GM19351 (cell line): ENCODE data around the gene PKP4.
"Not testable (repeated sequence)": the region's sequence is repeated elsewhere in the genome, so short reads cannot be mapped to it uniquely, and the experiment has no call there.

Experiments
- ATAC-seq: cut with Tn5 transposase; IDR thresholded peaks from one replicate; pipeline ENCODE4 v1.9.1; 2021; ENCODE audit warnings: mild to moderate bottlenecking, moderate library complexity; ENCODE audit not compliant: unreplicated experiment

Gene PKP4, protein sequence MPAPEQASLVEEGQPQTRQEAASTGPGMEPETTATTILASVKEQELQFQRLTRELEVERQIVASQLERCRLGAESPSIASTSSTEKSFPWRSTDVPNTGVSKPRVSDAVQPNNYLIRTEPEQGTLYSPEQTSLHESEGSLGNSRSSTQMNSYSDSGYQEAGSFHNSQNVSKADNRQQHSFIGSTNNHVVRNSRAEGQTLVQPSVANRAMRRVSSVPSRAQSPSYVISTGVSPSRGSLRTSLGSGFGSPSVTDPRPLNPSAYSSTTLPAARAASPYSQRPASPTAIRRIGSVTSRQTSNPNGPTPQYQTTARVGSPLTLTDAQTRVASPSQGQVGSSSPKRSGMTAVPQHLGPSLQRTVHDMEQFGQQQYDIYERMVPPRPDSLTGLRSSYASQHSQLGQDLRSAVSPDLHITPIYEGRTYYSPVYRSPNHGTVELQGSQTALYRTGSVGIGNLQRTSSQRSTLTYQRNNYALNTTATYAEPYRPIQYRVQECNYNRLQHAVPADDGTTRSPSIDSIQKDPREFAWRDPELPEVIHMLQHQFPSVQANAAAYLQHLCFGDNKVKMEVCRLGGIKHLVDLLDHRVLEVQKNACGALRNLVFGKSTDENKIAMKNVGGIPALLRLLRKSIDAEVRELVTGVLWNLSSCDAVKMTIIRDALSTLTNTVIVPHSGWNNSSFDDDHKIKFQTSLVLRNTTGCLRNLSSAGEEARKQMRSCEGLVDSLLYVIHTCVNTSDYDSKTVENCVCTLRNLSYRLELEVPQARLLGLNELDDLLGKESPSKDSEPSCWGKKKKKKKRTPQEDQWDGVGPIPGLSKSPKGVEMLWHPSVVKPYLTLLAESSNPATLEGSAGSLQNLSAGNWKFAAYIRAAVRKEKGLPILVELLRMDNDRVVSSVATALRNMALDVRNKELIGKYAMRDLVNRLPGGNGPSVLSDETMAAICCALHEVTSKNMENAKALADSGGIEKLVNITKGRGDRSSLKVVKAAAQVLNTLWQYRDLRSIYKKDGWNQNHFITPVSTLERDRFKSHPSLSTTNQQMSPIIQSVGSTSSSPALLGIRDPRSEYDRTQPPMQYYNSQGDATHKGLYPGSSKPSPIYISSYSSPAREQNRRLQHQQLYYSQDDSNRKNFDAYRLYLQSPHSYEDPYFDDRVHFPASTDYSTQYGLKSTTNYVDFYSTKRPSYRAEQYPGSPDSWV

DNA sequence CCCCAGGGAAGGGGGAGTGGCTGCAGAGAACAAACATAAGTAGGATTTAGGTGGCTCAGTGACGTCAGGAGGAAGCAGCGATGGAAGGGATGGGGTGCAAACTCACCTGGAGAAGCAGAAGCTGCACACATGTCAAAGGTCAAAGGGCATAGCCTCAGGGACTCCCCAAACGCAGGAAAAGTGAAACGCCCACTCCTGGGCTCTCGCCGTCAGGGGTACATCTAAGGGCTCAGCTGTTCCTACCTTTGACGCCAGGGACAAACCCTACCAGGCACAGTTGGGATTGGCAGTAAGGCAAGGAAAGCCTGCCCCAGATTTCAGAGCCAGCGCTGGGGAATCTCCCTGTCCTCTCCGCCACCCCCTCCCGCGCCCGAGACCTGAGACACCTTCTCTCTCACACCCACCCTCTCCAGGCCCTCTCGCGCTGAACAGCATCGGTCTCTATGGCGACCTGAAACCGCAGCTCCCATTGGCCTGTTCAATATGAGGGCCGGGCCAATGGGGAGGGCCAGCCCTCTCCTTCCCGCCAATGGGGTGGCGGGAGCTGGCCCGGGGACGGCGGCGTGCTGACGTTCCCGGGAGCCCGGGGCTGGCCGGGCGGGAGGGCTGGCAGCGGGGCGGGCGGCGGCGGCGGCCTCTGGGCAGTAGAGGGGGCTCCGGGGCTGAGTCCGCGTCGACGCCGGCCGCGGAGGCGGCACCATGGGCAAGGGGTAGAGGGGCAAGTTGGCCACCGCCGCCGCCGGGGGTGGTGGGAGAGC, at the start of gene PKP4, which contains the start of gene CCDC148:
Gene PKP4, plus strand, starts transcription at position 644 of the 758 bp plus-strand sequence. CDS start 76,233 bp downstream, outside the sequence.
Gene CCDC148, minus strand, starts transcription at position 445 of the 758 bp plus-strand sequence. Its CDS starts 314 bp downstream, at position 131.
- ATAC-seq, result peak; percentile 88

DNA sequence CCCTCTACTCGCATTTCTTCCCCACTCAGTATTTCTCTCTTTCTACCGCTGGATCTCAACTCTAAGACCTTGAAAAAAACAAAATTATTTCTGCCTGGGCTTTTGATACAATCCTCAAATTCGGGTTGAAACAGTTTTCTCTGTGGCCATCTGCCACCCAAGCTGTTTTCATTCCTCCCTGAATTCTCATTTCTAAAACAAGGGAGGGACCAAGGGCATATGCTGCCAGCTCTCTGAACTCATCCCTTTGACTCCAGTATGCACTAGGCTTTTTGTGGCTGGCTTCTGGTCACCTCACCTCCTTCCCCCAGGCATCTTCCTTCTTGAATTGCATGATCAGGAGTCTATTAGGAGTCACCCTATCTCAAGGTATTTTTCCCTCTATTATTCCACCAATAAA, 49.7 kb upstream of the PKP4 start:
- ATAC-seq, result no peak

DNA sequence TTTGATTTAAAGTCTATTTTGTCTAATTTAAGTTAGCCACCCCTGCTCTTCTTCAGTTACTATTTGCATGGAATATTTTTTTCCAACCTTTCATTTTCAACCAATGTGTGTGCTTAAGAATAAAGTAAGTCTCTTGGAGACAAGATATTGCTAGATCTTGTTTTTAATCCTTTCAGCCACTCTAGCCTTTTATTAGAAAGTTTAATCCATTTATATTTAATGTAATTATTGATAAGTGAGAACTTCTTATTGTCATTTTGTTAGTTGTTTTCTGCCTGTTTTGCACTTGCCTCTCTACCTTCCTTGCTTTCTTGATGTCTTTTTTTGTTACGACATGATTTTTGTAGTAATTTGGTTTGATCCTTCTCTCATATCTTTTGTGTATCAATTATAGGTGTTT, 46.6 kb upstream of the PKP4 start:
- no peak for ATAC-seq

DNA sequence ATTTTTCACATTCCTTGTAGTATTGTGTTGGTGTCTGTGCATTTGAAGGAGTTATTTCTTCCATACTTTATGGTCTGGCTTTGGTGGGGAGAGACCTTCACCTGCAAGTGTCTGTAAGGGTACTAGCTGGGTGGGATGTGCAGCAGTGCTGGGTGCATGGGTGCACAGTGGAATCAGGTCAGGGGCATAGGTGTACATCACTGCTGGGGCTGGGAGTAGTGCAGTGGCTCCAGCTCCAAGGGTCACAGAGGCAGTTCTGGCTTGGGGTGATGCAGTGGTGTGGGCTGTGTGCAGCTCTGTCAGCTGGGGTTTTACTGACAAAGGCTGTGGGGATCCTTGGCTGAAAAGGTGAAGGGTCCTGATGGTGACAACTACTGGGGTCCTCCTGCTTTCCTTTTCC, 45.0 kb upstream of the PKP4 start:
- ATAC-seq, result no peak

DNA sequence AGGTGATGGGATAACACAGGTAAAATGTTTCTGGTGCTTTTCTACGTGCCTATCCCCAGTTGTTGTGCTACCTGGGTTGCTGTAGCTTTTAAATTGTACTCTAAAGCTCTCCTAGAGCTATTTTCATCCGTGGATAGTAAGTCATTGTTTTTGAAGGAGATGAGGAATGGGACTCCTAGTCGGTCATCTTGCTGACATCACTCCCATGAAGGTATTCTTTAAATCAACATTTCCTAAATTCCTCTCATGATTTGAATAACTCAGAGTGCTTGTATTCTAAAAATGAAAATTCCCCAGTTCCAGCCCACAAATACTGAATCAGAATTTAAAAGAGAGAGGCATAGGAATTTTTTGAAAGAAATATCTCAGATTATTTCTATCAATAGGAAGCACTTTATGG, 44.5 kb upstream of the PKP4 start:
- ATAC-seq, result no peak

DNA sequence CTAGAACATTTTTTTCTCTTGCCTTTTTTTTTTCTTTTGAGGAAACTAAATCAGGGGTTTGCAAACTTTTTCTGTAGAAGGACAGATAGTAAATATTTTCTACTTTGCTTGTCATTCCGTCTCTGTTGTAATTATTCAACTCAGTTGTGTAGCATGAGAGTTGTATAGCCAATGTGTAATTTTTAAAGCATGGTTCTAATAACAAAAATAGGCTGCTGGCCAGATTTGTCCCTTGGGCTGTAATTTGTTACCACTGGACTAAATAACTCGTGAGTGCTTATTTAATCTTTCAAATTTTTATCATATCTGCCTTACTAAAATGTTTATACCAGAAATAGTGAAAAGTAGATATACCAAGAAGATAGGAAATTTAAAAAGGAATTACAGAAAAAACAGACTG, 43.2 kb upstream of the PKP4 start:
- ATAC-seq, result no peak

DNA sequence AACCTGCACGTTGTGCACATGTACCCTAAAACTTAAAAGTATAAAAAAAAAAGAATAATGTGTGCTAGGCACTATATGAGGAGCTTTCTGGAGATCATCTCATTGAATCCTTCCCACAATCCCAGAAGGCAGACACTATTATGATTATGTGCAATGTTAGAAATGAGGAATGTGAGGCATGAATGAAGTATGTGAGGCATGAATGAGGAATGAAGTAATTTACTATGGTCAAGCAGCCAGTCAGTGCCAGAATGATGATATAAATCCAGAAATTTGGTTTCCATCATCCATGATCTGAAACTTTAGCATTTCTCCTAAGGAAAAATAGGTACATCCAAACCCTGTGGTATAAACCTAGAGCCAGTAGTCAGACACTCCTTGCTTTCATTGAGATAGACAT, 42.2 kb upstream of the PKP4 start:
- ATAC-seq, result no peak

DNA sequence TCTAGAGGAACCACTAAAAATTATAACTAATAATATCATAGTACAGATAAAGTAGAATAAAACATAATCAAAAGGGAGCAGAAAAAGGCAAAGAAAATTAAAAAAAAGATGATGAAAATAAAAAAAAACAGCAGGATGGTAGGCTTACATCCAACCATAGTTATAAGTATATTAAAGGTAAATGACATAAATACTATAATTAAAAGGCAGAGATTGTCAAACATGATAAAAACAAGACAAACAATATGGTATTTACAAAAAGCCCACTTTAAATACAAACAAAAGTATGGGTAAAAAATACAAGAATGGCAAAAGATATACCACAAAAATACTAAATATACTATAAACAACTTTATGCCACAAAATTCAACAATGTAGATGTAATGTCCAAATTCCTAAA, 24.6 kb upstream of the PKP4 start:
- no peak for ATAC-seq

DNA sequence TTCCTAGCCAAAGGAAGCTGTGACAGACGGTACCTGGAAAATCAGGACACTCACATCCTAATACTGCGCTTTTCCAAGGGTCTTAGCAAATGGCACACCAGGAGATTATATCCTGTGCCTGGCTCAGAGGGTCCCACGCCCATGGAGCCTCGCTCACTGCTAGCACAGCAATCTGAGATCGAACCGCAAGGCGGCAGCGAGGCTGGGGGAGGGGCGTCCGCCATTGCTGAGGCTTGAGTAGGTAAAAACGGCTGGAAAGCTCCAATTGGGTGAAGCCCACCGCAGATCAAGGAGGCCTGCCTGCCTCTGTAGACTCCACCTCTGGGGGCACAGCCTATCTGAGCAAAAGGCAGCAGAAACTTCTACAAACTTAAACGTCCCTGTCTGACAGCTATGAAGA, 23.0 kb upstream of the PKP4 start:
- ATAC-seq, result not testable (repeated sequence)

DNA sequence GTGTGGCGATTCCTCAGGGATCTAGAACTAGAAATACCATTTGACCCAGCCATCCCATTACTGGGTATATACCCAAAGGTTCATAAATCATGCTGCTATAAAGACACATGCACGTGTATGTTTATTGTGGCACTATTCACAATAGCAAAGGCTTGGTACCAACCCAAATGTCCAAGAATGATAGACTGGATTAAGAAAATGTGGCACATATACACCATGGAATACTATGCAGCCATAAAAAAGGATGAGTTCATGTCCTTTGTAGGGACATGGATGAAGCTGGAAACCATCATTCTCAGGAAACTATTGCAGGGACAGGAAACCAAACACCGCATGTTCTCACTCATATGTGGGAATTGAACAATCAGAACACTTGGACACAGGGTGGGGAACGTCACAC, 17.7 kb upstream of the PKP4 start:
- not testable (repeated sequence) for ATAC-seq

DNA sequence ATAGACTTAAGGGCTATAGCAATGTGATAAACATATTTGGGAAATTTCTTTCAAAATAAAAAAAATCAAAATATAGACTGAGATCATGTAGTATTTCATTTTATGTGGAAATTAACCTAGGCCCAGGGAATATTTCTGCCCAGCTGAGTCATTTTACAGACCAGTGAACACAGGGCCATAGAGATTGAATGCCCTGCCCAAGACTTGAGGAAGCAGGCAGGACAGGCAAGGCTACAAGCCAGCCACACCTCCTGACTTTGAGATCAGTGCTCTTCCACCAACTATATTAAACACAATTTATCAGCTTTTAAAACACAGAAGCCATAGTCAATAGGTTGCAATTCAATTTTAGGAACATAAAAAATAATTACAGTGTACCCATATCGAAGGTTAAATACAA, 13.1 kb upstream of the PKP4 start:
- no peak for ATAC-seq

DNA sequence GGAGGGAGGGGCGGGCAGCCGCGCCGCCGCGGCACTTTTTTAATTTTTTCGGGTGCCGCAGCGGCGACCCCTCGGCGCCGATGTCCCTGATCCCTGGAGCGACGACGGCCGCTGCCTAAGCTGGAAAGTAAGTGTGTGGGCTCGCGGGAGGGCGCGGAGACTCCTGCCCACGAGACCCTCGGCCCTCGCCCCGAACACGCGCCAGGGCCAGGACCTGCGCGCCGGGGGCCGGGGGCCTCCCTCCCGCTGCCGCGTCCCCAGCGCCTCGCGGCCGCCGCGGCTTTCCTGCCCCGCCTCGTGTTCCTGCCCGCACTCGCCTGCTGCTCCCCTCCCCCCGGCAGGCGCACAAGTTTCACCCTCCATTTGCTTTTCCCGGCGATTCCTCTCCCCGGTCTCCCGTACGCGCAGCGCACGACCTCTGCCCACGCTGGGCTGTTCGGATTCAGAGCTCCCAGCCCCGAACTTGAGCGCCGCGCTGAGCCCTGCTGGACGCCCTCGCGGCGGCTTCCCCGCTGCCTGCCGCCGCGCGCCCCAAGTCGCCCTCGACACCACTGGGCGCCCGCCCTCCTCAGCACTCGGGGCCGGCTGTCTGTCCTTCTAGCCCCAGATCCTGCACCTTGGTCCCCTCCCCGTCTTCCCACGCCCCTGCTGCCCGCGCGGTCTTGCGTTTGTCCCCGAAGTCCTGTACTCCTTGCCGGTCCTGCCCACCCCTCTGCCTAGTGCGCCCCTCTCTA, 507 bp downstream of the PKP4 start:
- ATAC-seq, result peak; percentile 36

DNA sequence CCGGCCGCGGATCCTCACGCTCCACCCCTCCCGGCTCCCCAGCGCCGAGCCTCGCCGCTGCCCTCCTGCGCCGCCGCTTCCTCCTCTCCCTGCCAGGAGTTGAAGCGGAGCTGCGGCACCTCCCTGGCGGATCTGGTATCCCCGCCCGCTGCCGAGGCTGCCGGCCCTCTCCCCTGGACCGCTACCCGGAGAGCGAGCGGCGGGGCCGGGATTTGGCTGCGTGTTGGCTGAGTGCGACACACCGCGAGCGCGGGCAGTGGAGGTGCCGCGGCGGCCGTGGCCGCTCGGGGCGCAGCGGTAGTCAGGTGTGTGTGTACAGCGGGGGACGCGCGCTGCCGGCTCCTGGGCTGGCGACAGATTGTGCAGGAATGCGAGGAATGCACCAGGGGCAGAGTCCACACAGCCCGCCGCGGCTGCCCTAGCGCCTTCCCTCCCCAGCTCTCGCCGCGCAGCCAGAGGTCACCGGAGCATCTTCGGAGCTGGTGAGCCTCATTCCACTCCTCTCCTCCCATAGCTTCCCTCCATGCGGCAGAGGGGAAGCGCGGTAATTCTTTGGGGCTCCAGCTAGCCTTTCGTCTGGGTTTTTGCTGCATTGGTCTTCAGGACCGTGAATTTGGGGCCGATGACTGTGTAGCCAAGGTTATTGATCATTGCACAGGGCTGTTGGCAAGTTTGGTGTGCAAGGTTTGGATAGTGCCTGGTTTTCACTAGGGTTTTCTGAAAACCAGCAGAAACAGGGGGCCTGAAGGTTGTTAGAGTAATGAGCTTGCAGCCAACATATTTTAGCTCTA, 1.3 kb downstream of the PKP4 start:
- peak; percentile 53 for ATAC-seq

DNA sequence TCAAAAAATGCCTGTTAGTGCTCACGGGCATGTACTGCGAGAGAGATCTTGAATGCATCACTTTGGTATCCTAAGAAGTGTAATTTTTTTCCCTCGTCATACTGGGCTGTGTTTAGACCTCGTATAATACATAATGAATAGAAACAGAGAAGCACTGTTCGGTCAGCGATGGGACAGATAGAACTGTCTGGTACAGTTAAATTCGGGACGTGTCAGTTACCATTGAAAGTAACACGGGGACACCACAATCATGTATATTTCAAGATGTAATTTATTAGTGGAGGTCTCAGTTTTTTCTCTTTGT, 1.8 kb downstream of the PKP4 start:
- no peak for ATAC-seq

DNA sequence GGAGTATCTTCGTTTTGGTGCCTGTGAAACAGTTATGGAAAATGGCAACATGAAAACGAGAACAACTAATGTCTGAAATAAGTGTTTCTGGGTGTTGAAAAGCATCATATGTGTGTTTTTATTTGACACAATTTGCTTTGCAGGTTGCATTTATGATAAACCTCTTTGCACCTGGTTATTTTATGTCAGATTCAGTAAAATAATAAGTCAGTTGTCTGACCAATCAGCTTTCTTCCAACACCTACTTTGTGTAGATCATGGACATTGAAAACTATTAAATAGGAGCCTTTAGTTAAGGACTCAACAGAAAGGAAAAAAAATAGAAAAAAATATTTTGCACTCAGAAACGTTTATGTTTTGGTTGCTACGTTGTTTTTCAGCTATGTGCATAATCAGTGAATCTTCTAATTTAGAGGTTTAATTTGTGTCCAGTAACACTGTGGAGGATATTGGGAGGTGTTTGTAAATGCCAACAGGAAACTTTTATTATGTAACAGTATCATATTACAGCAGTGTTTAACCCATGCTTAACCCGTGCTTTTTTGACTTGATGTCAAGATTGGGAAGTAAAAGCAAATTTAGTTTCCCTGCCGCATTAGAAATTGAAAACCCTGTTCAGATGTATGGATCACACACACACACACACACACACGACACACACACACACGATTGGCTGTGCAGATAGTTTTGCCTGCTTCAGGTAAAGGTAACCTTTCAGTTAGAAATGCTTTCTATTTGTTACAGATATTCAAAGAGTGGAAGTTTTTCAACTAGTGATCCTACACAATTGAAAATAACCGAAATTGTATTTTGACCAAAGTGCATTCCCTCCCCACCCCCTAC, 2.6 kb downstream of the PKP4 start:
- no peak for ATAC-seq

DNA sequence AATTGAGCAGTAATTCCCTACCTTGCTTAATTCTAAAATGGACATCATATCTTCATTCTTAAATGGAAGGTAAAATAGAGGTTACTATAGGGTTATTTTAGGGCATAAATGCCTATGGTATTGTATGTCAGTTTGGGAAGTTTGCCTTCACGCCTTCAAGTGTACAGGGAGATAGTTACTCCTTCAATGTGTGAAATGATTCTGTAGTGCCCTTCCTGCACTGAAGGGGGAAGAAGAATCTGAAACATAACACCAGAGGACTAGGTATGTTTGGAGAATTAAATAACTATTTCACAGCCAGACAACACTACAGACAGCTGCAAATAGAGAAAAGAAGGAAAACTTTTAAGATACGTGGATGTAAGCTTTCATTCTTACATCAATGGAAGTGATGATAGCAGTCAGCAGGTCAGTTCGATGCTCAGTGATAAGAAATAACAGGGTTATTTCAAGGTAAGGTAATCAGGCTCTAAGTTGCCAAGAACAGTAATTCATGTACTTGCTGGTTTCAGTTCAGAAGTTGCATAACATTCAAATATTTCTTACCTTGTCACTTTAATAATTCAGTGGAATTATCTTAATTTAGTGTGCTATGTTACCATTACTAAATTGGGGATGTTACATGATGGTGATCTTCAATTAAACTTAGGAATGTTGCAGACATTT, 4.0 kb downstream of the PKP4 start:
- ATAC-seq, result no peak

DNA sequence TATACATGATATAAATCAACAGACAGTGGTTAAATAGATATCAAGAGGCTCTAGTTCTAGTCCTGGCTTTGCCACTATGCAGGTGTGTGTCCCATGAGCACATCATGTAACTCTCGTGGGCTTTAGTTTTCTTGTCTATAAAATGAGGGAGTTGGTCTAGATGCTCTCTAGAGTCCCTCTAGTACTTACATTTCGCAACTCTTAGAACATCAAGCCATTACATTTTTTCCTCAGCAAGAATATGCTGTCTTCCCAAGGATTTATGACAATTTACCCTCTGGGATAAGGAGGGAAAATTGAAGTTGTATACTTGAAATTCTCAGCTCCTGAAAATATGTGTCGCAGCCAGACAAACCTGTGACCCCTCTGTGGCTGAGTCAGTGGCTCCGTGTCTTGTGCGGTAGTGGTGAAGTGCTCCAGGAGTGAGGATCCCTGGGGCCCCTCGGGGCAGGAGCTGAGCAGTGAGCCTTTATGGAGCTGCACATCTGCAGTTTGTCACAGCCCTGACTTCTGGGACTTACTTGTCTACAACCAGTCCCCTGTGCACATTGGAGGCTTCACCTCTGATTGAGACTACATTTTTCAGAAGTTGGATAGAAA, 6.8 kb downstream of the PKP4 start:
- no peak for ATAC-seq
